HG02759 (cell line): ENCODE measurements around the gene NRTN.
"Not testable (repeated sequence)": the region's sequence is repeated elsewhere in the genome, so short reads cannot be mapped to it uniquely, and the experiment has no call there.

ENCODE experiments used
- ATAC-seq: cut with Tn5 transposase; IDR thresholded peaks from one replicate; pipeline ENCODE4 v1.9.1; 2021; ENCODE audit warnings: mild to moderate bottlenecking, moderate library complexity; ENCODE audit not compliant: unreplicated experiment

The NRTN gene

DNA sequence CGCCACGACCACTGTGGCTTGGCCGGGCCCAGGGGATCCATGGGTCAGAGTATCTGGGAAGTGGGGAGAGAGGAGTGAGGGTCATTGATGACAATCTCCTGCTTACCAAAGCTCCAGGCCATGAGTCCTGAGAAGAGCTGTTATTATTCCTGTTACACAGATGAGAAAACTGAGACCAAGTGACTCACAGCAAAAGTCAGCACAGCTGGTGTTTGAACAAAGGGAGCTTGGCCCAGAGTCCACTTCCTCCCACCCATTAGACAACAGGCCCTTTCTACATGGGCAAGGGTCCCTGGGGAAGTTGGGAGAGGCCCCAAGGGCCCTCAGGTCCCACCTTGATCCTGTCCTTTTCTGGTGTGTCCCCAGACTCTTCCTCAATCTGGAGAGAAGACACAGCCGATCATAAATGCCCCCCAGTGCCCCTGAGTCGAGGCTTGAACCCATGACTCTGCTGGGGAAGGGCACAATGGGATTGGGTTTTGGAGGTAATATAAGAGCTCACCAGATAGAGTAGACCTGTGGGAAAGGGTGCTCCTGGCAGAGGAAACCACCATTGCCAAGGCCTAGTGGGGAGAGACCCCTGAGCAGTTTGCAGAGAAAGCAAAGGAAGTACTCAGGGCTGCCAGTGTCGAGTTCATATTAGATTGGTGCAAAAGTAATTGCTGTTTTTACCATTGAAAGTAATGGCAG lies 27.8 kb downstream of the NRTN start:
- no peak for ATAC-seq

DNA sequence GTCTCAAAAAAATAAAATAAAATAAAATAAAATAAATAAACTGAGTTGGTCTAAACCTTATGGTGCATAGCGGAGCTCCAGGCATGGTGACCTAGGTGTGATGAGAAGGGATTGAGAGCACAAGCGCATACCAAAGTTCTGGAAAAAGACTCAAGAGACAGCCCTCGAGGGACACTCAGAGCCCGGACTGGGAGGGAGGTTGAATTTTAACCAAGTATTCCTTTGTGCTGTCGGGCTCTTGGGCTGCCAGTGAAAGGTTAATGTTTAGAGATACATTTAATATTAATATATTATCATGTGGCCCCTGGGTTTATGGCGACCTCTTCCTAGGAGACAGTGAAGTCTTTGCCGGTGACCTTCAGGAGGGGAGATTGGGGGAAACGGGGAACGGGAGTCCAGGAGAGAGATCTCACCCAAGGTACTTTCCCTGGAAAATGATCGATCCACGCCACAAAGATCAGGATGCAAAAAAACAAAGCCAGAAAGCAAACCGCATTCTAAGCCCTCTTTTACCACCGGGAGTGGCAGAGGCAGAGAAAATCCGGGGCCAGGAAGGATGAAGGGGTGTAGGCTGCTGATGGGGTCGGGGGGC lies 33.0 kb downstream of the NRTN start:
- ATAC-seq = no peak

DNA sequence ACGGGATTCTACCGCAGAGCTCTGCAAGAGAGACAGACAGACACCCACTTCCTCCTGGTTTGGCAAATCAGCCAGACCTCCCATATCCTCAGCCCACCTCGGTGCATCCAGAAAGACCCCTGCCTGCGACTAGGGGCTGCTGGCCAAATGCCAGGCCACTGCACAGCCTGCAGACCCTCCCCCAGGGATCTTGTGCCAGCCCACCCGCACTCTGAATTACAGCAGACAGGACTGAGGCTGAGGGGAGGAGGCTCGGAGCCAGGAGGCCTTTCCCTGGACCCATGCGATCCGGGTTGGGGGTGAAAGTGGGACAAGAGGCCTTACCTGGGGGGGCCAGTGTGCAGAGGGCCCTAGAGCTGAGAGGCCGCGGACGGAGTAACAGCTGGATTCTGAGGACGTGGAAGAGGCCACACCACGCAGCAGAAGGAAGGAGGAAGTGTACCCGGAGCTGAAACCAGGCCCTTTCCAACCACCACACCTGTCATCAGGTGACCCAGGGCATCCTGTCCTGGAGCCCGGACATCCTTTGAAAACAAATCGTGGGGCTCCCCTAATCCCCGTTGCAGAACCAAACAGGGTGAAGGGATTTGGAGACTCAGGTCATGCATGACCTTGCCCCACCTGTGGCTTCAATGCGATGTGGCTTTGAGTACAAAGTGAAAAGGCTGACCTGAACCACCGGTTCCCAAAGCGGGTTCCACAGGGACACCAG lies 33.6 kb downstream of the NRTN start:
- no peak for ATAC-seq

DNA sequence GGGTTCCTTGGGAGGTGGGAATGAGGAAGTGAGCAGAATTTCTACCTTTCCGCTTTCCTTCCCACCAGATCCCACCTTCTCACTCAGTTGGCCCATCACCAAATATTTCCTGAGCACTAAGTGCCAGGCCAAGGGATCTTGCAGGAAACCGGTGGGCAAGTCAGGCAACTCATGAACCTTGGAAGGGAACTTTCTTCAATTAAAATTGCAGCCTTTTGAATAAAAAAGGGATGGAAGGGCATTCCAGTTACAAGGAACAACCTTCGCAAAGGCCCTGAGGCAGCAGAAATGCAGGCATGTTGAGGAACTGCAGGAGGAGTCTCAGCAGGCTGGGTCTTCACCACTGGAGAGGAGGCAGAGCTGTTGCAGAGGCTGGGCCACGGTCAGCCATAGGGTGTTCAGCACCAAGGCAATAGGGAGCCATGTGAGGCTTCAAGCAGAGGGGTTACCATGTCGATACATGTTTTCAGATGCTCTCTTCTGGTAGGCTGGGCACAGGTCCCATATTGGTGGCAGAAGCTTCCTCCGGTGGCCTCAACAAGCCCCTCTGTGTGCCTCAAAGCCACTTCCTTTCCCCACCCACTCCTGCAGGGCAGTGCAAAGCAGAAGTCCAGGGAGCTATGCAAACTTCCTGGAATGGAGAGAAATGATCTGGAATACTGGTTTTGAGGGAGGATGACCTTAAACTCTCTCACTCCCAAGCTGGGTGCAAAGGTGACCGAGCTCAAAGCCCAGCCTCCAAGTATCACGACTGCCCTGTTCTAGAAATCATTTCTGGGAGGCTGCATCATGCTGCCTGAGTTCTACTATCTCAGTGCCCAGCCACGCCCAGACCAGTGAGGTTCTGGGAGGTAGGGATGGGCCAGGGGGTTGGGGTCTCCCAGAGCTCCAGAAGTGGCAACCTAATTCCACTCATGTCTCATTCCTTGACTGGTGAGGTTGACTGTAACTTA lies 34.5 kb downstream of the NRTN start, which contains the start of gene FUT6:
Gene FUT6, minus strand, starts transcription at position 638 of the 953 bp plus-strand sequence. CDS start 7,135 bp downstream, outside the sequence.
- ATAC-seq = no peak

DNA sequence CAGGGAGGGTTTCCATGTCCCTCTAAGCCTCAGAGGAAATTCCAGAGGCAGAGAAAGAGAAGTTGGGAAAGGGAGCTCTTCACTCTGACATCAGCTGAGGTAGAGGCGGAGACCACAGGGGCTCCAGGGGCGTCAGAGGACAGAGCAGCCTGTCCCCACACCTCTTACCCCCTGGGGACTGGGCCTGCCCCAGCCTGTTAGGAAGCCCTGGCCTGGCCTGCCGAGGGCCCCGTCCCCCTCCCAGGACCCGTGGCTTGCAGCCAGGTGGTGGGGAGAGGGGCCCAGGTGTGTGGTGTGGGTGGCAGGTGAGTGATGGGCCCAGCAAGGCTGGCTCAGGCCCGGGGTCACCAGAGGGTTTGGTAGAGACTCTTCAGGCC lies 36.9 kb downstream of the NRTN start:
- not testable (repeated sequence) for ATAC-seq

DNA sequence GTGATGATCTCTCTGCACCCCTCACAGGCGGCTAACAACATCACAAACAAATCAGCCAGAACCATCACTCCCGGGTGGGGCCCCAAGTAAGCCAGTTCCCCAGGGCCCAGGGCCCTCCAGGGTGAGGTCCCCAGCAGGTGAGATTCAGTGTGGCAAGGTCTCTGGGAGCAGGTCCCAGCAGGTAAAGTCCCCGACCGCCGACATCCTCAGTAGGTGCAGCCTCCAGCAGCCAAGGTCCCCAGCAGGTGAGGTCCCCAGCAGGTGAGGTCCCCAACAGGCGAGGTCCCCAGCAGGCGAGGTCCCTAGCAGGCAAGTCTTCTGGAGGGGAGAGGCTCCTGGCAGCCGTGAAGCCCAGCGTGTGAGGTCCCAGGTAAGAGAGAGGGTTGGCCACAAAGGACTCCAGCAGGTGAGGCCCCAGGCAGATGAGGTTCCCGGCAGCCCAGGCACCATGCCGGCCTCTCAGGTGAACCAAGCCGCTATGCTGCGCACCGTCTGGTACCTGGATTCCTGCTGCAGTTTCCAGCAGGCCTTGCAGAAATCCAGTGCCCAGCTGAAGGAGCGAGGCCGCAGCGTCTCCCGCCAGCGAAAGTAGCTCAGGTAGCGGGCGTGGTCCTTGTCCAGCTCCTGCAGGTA lies 38.5 kb downstream of the NRTN start:
- ATAC-seq = no peak

DNA sequence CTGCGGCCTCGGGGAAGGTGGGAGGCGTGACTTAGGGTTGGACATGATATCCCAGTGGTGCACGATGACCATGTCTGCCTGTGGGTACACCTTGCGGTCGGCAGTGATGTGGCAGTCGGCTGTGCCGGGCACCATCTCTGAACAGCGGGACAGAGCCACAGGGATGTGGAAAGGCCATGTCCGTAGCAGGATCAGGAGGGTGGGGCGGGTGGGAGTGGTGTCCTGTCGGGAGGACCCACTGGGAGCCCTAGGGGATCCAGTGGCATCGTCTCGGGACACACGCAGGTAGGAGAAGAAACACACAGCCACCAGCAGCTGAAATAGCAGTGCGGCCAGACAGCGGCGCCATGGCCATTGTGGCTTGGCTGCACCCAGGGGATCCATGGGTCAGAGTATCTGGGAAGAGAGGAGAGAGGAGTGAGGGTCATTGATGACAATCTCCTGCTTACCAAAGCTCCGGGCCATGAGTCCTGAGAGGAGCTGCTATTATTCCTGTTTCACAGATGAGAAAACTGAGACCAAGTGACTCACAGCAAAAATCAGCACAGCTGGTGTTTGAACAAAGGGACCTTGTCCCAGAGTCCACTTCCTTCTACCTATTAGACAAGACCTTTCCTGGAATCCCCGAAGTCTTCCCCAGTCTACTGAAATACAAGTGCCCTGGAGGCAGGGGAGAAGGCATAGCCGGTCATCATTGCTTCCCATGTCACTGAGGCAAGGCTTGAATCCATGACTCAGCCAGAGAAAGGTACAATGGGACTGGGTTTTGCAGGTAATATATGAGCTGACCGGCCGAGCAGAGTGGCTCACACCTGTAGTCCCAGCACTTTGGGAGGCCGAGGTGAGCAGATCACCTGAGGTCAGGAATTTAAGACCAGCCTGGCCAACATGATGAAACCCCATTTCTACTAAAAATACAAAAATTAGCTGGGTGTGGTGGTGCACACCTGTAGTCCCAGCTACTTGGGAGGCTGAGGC lies 39.9 kb downstream of the NRTN start:
- no peak for ATAC-seq

DNA sequence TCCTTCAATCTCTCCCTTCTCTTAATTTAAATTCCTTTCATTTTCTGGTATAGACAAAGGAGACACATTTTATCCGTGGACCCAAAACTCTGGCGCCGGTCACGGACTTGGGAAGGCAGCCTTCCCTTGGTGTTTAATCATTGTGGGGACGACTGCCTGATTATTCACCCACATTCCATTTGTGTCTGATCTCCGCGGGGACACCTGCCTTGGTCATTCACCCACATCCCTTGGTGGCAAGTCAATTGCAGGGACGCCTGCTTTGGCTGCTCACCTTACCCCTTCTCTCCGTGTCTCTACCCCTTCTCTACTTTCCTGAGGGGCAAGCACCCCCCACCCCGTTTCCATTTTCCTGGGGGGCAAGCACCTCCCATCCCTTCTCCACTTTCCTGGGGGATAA lies 43.0 kb downstream of the NRTN start:
- ATAC-seq = not testable (repeated sequence)

DNA sequence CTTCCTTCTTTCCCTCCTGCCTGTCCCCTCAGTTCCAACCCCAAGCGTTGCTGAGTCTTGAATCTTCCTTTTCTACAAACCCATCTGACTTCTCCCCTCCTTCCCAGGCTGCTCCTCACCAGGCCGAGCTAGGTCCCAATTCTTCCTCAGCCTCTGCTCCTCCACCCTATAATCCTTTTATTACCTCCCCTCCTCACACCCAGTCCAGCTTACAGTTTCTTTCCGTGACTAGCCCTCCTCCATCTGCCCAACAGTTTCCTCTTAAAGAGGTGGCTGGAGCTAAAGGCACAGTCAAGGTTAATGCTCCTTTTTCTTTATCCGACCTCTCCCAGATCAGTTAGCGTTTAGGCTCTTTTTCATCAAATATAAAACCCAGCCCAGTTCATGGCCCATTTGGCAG lies 43.8 kb downstream of the NRTN start:
- not testable (repeated sequence) for ATAC-seq

DNA sequence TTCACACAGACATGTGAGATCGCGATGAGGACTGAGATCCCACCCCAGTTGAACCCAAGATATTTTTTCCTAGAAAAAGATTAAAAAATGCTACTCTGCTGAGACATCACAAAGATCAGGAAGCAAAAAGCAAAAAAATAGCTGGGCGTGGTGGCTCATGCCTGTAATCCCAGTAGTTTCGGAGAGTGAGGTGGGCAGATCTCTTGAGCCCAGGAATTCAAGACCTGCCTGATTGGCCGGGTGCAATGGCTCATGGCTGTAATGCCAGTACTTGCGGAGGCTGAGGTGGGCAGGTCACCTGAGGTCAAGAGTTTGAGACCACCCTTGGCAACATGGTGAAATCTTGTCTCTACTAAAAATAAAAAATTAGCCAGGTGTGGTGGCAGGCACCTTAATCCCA lies 45.3 kb downstream of the NRTN start:
- ATAC-seq = no peak

DNA sequence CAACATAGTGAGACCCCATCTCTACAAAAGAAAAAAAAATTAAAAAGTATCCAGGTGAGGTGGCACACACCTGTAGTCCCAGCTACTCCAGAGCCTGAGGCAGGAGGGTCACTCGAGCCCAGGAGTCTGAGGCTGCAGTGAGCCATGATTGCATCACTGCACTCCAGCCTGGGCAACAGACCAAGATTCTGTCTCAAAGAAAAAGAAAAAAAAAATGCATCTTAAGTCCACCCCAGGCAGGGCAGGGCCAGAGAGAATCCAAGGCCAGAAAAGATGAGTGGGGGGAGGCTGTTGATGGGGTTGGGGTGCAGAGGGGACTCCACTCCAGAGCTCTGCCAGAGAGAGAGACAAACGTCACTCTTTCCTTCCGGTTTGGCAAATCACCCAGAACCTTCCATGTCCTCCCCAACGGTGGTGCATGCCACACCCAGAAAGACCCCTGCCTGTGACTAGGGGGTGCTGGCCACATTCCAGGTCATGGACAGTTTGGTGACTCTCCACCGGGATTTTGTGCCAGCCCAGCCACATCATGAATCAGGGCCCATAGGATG lies 46.0 kb downstream of the NRTN start:
- no peak for ATAC-seq

DNA sequence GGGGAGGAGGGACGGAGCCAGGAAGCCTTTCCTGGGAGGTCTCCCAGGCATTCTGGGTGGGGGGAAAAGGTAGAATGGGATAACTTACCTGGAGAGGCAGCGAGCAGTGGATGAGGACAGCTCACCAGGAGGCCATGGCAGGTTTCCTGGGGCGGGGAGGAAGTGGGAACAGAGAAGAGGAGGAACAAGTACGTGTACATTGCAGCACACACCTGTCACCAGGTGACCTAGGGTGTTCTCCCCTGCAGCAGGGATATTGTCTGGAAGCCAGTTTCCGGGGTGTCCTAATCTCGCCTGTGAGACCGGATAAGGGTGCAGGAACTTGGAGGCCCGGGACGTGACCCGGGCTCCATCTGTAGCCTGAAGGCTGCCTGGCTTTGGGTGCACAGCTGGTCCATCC lies 46.4 kb downstream of the NRTN start, which contains the start of gene FUT3:
Gene FUT3, minus strand, starts transcription at position 148 of the 400 bp plus-strand sequence.
- no peak for ATAC-seq

DNA sequence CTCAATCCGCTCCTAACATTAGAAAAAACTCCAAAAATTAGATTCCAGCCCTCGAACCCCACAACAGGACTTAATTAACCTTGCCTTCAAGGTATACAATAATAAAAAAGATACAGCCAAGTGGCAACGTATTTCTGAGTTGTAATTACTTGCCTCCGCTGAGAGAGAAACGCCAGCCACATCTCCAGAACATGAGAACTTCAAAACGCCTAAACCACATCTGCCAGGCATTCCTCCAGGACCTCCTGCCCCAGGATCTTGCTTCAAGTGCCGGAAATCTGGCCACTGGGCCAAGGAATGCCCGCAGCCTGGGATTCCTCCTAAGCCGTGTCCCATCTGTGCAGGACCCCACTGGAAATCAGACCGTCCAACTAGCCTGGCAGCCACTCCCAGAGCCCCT lies 49.3 kb downstream of the NRTN start:
- ATAC-seq = not testable (repeated sequence)

DNA sequence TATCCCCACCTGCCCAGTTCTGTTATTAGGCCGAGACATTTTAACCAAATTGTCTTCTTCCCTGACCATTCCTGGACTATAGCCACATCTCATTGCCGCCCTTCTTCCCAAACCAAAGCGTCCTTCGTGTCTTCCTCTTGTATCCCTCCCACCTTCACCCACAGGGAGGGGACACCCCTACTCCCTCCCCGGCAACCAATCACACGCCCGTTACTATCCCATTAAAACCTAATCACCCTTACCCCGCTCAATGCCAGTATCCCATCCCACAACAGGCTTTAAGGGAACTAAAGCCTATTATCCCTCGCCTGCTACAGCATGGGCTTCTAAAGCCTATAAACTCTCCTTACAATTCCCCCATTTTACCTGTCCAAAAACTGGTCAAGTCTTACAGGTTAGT lies 50.3 kb downstream of the NRTN start:
- ATAC-seq = not testable (repeated sequence)

DNA sequence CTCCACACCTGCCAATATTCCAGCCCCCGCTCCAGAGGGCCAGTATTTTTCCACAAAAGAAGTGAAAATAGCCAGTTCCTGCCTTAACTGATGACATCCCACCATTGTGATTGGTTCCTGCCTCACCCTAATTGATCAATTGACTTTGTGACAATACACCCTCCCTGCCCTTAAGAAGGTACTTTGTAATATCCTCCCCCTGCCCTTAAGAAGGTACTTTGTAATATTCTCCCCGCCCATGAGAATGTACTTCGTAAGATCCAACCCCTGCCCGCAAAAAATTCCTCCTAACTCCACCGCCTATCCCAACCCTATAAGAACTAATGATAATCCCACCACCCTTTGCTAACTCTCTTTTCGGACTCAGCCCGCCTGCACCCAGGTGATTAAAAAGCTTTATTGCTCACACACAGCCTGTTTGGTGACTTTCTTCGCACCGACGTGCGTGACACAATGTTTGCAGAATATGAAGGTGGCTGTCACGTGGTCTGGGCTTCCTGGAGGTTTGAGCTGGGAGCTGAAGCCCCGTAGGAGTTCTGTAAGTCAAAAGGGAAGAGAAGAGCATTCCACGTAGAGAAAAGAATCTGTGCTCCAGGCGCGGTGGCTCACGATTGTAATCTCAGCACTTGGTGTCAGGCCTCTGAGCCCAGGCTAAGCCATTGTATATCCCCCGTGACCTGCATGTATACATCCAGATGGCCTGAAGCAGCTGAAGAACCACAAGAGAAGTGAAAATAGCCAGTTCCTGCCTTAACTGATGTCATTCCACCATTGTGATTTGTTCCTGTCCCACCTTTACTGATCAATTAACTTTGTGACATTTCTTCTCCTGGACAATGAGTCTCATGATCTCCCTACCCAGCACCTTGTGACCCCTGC lies 52.6 kb downstream of the NRTN start:
- ATAC-seq = no peak

DNA sequence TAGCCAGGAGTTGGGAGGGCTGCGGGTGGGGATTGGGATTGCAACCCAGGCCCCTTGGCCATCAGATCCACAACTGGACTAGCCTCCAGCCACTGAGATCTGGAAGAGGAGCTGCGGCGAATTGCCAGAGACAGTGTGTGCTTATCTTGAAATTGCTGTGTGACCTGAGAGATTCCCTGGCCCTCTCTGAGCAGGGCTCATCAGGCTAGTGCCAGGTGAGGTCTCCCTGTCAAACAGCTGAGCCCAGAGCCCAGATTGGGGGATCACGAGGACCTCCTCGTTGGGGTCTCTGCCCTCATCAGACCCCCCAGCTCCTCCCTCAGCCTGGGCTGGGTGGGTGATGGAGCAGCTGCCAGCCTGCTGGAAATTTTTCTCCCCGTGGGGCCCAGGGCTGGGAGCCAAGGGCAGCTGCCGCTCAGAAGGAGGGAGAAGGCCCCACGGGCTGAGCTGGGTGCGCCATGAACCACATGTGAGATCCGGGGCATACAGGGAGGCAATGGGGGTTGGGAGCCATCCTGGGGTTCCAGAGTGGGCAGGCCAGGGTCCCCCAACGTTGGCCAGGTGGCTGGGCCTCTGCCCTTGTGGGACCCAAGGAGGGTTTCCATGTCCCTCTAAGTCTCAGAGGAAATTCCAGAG lies 58.3 kb downstream of the NRTN start:
- no peak for ATAC-seq

DNA sequence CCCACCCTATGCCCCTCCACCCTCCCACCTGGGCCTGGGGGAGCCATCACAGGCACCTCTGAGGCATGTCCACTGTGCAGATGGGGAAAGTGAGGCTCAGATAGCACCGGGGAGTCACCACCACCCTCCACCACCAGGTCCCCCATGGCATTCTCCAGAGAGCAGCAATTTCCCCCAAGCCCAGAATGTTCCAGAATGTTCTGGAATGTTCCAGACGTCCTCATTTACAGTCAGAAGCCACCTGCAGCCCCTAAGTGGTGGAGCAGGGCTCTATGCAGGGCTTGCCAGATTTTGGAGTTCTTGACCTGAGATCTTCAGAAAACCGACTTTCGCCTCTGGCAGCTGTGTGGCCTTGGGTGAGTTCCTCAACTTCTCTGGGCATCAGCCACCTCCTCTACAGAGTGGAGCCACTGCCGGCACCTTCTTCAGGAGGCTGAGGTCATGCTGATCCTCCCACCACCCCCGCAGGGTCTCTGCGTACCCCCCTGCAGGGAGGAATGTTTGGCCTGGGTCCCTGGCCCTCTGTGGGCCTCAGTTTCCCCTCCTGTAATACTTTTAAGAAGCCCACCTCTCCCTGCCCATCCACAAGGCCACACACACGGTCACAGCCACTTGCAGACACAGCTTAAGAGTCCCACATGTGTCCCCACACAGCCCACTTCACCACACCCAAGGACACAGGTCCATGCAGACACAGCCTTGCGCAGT lies 59.3 kb downstream of the NRTN start:
- no peak for ATAC-seq
